ENCODE measurements around the gene CELSR1. TPM values are rescaled to one million over a fixed set of nuclear protein-coding genes. Genes with fewer than 3 reads are reported as not detected.
"Not testable (repeated sequence)": the region's sequence is repeated elsewhere in the genome, so short reads cannot be mapped to it uniquely, and the experiment has no call there.

Gene CELSR1
- total RNA-seq, 1 donor from 2014 or later: 7.7 TPM

DNA sequence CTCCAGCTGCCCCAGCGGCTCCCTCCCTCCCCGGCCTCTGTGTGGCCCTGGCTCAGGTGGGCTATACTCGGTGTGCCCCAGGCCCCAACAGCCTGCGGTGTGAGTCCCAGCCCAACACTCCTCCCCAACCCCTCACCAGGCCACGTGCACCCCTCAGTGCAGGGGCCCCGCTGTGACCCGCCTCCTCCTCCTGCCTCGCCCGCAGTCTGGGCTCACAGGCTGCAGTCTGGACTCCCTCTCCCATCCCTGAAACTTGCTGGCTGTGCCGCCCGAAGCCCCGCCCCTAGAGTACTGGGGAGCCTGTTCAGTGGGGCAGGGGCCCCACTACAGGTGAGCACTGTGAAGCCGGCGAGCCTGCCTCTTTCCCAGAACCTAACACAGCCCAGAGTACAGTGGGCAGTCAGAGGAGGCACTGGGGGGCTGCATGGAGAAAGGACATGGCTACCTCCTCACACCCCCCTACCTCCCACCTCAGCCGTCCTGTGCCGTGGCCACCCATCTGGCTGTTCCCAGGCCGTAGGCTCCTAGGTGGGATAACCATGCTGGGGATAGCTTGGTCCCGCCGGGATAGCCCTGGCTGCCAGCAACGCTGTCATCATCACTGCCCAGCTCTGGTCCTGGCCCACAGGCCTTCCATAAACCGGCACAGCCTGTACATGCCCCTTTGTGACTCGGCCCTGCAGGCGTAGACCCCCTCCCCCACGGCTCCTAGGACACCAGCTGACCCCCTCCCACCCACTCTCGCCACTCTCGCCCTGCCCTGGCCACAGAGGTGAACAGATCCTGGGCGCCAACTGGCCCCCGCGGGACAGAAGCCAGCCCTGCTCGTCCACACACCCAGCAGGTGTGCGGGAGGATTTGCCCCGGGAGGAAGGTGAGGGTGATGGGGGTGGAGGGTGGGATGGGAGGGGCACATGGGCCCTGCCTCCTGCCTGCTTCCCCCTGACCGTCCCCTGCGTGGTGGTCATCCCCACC lies 29.7 kb downstream of the CELSR1 start:
- Mint-ChIP-seq H3K27ac (ENCODE audit: unreplicated experiment) (no peak overlapping the region), H3K27me3 (ENCODE audit: unreplicated experiment) (peaks cover 5% of the 10 kb centered on the region), H3K9me3 (ENCODE audit: unreplicated experiment) (no peaks in the 10 kb centered on the region), H3K4me1 (ENCODE audit: unreplicated experiment) (peaks cover 3% of the 10 kb centered on the region), H3K36me3 (ENCODE audit: low read depth, unreplicated experiment) (no peaks in the 10 kb centered on the region), H3K4me3 (ENCODE audit: unreplicated experiment) (no peak overlapping the region)
- TF ChIP-seq, protein P1, sequence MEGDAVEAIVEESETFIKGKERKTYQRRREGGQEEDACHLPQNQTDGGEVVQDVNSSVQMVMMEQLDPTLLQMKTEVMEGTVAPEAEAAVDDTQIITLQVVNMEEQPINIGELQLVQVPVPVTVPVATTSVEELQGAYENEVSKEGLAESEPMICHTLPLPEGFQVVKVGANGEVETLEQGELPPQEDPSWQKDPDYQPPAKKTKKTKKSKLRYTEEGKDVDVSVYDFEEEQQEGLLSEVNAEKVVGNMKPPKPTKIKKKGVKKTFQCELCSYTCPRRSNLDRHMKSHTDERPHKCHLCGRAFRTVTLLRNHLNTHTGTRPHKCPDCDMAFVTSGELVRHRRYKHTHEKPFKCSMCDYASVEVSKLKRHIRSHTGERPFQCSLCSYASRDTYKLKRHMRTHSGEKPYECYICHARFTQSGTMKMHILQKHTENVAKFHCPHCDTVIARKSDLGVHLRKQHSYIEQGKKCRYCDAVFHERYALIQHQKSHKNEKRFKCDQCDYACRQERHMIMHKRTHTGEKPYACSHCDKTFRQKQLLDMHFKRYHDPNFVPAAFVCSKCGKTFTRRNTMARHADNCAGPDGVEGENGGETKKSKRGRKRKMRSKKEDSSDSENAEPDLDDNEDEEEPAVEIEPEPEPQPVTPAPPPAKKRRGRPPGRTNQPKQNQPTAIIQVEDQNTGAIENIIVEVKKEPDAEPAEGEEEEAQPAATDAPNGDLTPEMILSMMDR (IDR thresholded peaks at IDR 0.05; ENCODE audit: unreplicated experiment): no peak
- no peak for DNase-seq (ENCODE audit: low spot score)

DNA sequence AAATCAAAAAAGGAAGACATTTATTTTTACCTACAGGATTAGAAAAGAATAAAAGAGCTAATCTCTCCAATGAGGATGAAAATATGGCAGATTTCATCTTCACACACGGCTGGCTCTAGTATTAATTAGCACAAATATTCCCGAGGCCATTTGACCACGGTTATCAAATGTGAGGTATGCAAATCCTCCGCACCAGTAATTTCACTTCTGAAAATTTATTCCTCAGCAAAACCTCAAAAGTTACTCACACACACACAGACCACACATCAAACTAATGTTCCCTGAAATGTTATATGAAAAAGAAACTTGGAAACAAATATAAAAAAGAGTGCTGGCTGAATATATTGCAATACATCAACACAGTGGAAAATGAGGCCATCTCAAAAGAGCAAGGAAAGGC lies 32.8 kb downstream of the CELSR1 start:
- Mint-ChIP-seq H3K36me3 (ENCODE audit: low read depth, unreplicated experiment) (no peaks in the 10 kb centered on the region), H3K4me1 (ENCODE audit: unreplicated experiment) (peaks cover 12% of the 10 kb centered on the region), H3K27me3 (ENCODE audit: unreplicated experiment) (peaks cover 4% of the 10 kb centered on the region), H3K9me3 (ENCODE audit: unreplicated experiment) (no peaks in the 10 kb centered on the region), H3K27ac (ENCODE audit: unreplicated experiment) (no peak overlapping the region), H3K4me3 (ENCODE audit: unreplicated experiment) (no peak overlapping the region)
- TF ChIP-seq, protein P1 (IDR thresholded peaks at IDR 0.05; ENCODE audit: unreplicated experiment): no peak
- no peak for DNase-seq (ENCODE audit: low spot score)

DNA sequence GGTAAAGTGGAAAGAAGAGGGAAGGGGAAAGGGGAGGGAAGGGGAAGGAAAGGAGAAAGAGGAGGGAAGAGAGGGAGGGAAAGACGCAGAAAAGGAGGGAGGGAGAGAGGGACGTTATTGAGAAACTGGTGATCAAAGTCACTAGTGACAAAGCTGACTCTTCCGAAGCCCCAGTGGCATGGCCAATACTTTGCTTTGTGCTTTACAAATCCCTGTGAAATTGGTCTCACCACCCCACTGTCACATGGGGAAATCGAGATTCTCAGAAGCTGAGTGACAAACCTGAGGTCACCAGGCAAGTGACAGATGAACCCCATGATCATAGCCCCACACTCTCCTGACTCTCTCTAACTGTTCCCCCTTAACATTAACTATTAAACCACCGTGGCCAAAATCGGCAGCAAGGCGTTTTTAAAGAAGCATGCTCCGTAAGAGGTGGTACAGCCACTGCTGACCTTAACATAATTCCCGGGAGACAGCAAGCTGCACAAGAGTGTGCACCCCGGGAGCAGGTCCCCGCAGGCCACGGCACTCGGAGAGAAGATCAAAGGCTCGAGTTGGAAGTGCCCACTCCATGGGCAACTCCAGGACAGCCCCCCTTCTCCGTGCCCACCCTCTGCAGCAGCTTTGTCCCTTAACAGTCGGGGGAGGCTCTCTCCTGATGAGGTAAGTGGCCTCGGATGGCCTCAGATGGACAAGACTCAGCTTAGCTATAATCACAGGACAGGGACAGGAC lies 34.8 kb downstream of the CELSR1 start:
- Mint-ChIP-seq H3K27ac (ENCODE audit: unreplicated experiment) (no peak overlapping the region), H3K9me3 (ENCODE audit: unreplicated experiment) (no peaks in the 10 kb centered on the region), H3K36me3 (ENCODE audit: low read depth, unreplicated experiment) (no peaks in the 10 kb centered on the region), H3K4me1 (ENCODE audit: unreplicated experiment) (peaks cover 21% of the 10 kb centered on the region), H3K4me3 (ENCODE audit: unreplicated experiment) (no peak overlapping the region), H3K27me3 (ENCODE audit: unreplicated experiment) (peaks cover 5% of the 10 kb centered on the region)
- no peak for DNase-seq (ENCODE audit: low spot score)
- TF ChIP-seq, protein P1 (IDR thresholded peaks at IDR 0.05; ENCODE audit: unreplicated experiment): no peak

DNA sequence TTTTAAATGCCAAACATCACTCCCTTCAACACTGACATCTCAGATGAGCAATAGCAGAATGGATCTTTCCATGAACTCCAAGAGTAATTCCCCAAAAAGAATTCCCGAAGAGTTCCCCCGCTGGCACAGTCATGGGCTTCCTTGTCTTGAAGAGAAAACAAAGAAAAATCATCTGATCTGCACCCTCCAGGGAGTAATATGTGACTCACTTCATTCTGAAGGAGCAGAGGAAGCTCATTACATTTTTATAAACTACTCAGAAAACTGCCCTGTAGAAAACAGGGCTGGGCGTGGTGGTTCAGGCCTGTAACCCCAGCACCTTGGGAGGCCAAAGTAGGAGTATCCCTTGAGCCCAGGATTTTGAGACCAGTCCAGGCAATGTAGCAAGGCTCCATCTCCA lies 35.7 kb downstream of the CELSR1 start:
- Mint-ChIP-seq H3K27ac (ENCODE audit: unreplicated experiment) (no peak overlapping the region), H3K4me3 (ENCODE audit: unreplicated experiment) (no peak overlapping the region), H3K9me3 (ENCODE audit: unreplicated experiment) (no peaks in the 10 kb centered on the region), H3K27me3 (ENCODE audit: unreplicated experiment) (peaks cover 5% of the 10 kb centered on the region), H3K4me1 (ENCODE audit: unreplicated experiment) (peaks cover 21% of the 10 kb centered on the region), H3K36me3 (ENCODE audit: low read depth, unreplicated experiment) (no peaks in the 10 kb centered on the region)
- TF ChIP-seq, protein P1 (IDR thresholded peaks at IDR 0.05; ENCODE audit: unreplicated experiment): no peak
- DNase-seq (ENCODE audit: low spot score): no peak

DNA sequence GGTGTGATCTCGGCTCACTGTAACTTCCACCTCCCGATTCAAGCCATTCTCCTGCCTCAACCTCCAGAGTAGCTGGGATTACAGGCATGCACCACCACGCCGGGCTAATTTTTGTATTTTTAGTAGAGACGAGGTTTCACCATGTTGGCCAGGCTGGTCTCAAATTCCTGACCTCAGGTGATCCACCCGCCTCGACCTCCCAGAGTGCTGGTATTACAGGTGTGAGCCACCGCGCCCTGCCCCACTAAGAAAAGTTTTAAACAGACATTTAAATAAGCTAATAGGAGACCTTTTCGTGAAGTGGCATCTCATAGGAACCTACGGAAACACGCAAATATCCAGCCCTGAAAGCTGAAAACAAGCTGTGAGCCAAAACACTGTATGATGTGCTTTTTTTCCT lies 36.2 kb downstream of the CELSR1 start:
- H3K4me3 Mint-ChIP-seq (ENCODE audit: unreplicated experiment); H3K27ac Mint-ChIP-seq (ENCODE audit: unreplicated experiment); H3K27me3 Mint-ChIP-seq (ENCODE audit: unreplicated experiment); DNase-seq (ENCODE audit: low spot score); H3K9me3 Mint-ChIP-seq (ENCODE audit: unreplicated experiment); H3K36me3 Mint-ChIP-seq (ENCODE audit: low read depth, unreplicated experiment): not testable (repeated sequence)
- peaks cover 21% of the 10 kb centered on the region for H3K4me1 Mint-ChIP-seq (ENCODE audit: unreplicated experiment)

Measured in endothelial cell (in vitro differentiated cells).